HG03378 (cell line): Measurements from ENCODE around the gene AKAP12.

Experiments used
- ATAC-seq: cut with Tn5 transposase; IDR thresholded peaks from one replicate; pipeline ENCODE4 v1.9.1; 2021; ENCODE audit warnings: mild to moderate bottlenecking, moderate library complexity; ENCODE audit not compliant: unreplicated experiment

The AKAP12 gene

GRCh38 chr6:151400473-151400872 lies 160.7 kb downstream of the AKAP12 start:
- no peak for ATAC-seq

- no peak for ATAC-seq
Measured at GRCh38 chr6:151402228-151402627, 162.5 kb downstream of the AKAP12 start.

- ATAC-seq: no peak
Measured at GRCh38 chr6:151403919-151404308, 164.1 kb downstream of the AKAP12 start.
